Spinal cord (tissue), 10 donors: ENCODE results near the gene TMEM26. TPM values are rescaled to one million over a fixed set of nuclear protein-coding genes. Genes with fewer than 3 reads are reported as not detected.

Experiments used
- DNase-seq, 6 donors: peaks; one replicate each; pipeline versions ENCODE4 v3.0.0 to v3.0.0-alpha.2; 2013 to 2015; ENCODE audit warnings: low spot score in 6 of 6, low read depth in 4 of 6
- H3K27ac ChIP-seq: one replicate; pipeline ENCODE4 v1.5.1; 2013; ENCODE audit warnings: low read depth, low read length, control low read depth
- H3K27me3 ChIP-seq: one replicate; pipeline ENCODE4 v1.6.1; 2013; ENCODE audit warnings: low read length; ENCODE audit not compliant: control insufficient read depth, insufficient read depth
- H3K36me3 ChIP-seq: one replicate; pipeline ENCODE4 v1.6.1; 2013; ENCODE audit warnings: low read length; ENCODE audit not compliant: control insufficient read depth, insufficient read depth
- H3K4me1 ChIP-seq: one replicate; pipeline ENCODE4 v1.6.1; 2013; ENCODE audit warnings: low read length; ENCODE audit not compliant: control insufficient read depth, insufficient read depth
- H3K4me3 ChIP-seq: one replicate; pipeline ENCODE4 v1.5.1; 2013; ENCODE audit warnings: low read depth, low read length, control low read depth
- H3K9me3 ChIP-seq: one replicate; pipeline ENCODE4 v1.6.1; 2013; ENCODE audit warnings: low read length; ENCODE audit not compliant: control insufficient read depth, insufficient read depth
- WGBS: methylation state at CpG from one replicate; pipeline ENCODE4 v1.1.5; 2013; ENCODE audit warnings: missing lambda C conversion rate; ENCODE audit not compliant: insufficient coverage; 5-methylcytosine and 5-hydroxymethylcytosine counted together
- polyA plus RNA-seq, 2 donors: library from polyadenylated mRNA; unstranded; fragments of 120-200 nt; gene quantifications; one replicate each; pipeline ENCODE4 v1.2.1, GENCODE V29; 2013; ENCODE audit not compliant: insufficient read length in 2 of 2
- total RNA-seq, 2 donors: library from RNA; depleted of rRNA in 1 of 2; stranded (reverse); fragments of 120-200 nt in 1 of 2; fragments of >200 nt in 1 of 2; gene quantifications; one replicate each; pipeline versions ENCODE4 v1.2.3 to v1.2.4, GENCODE V29; 2013 to 2014
- donor health status: healthy.

The TMEM26 gene
- total and polyA plus RNA-seq, 4 donors: 1.9 to 6.0 (median 2.4) TPM

- Histone ChIP-seq H3K27ac (no peak overlapping the region), H3K9me3 (no peaks in the 10 kb centered on the region), H3K36me3 (no peaks in the 10 kb centered on the region), H3K4me3 (no peak overlapping the region), H3K27me3 (no peaks in the 10 kb centered on the region), H3K4me1 (no peaks in the 10 kb centered on the region)
- DNase-seq: no peak
- WGBS: 65% methylated on average over 6 of the region's 7 CpGs
Measured at GRCh38 chr10:61409157-61409556, 44.0 kb downstream of the TMEM26 start.

GRCh38 chr10:61408105-61408504 is 45.1 kb downstream of the TMEM26 start:
- no peaks in the 10 kb centered on the region for H3K36me3 ChIP-seq
- no peaks in the 10 kb centered on the region for H3K4me1 ChIP-seq
- 73% methylated on average over 1 of the region's 4 CpGs for WGBS
- no peaks in the 10 kb centered on the region for H3K9me3 ChIP-seq
- H3K4me3 ChIP-seq: no peak overlapping the region
- peak in 1 of 6 donors; percentile 45 for DNase-seq
- H3K27me3 ChIP-seq: no peaks in the 10 kb centered on the region
- H3K27ac ChIP-seq: no peak overlapping the region

- no peak for DNase-seq
- Histone ChIP-seq H3K36me3 (no peaks in the 10 kb centered on the region), H3K27me3 (no peaks in the 10 kb centered on the region), H3K9me3 (no peaks in the 10 kb centered on the region), H3K27ac (no peak overlapping the region), H3K4me1 (no peaks in the 10 kb centered on the region), H3K4me3 (no peak overlapping the region)
- WGBS: no CpG with 5 or more reads among the region's 3 CpGs
Measured at GRCh38 chr10:61406736-61407135, 46.4 kb downstream of the TMEM26 start.

- DNase-seq: no peak
- H3K27me3 ChIP-seq: no peaks in the 10 kb centered on the region
Measured at GRCh38 chr10:61406242-61406641, 46.9 kb downstream of the TMEM26 start.

GRCh38 chr10:61404751-61405150 is 48.4 kb downstream of the TMEM26 start:
- Histone ChIP-seq H3K27ac (no peak overlapping the region), H3K4me1 (no peaks in the 10 kb centered on the region), H3K27me3 (no peaks in the 10 kb centered on the region), H3K4me3 (no peak overlapping the region), H3K36me3 (no peaks in the 10 kb centered on the region), H3K9me3 (no peaks in the 10 kb centered on the region)
- DNase-seq: no peak

More at GRCh38 chr10:61406242-61406641, 46.9 kb downstream of the TMEM26 start:
- H3K4me3 ChIP-seq: no peak overlapping the region
- H3K27ac ChIP-seq: no peak overlapping the region
- no peaks in the 10 kb centered on the region for H3K9me3 ChIP-seq
- no peaks in the 10 kb centered on the region for H3K36me3 ChIP-seq
- H3K4me1 ChIP-seq: no peaks in the 10 kb centered on the region

GRCh38 chr10:61400524-61400923 is 52.7 kb downstream of the TMEM26 start:
- no peak overlapping the region for H3K27ac ChIP-seq

GRCh38 chr10:61399406-61399805 is 53.8 kb downstream of the TMEM26 start:
- Histone ChIP-seq H3K9me3 (no peaks in the 10 kb centered on the region), H3K27ac (no peak overlapping the region), H3K4me1 (no peaks in the 10 kb centered on the region), H3K36me3 (no peaks in the 10 kb centered on the region), H3K4me3 (no peak overlapping the region), H3K27me3 (no peaks in the 10 kb centered on the region)
- DNase-seq: no peak

More at GRCh38 chr10:61400524-61400923, 52.7 kb downstream of the TMEM26 start:
- Histone ChIP-seq H3K4me1 (no peaks in the 10 kb centered on the region), H3K36me3 (no peaks in the 10 kb centered on the region), H3K9me3 (no peaks in the 10 kb centered on the region), H3K27me3 (no peaks in the 10 kb centered on the region), H3K4me3 (no peak overlapping the region)
- WGBS: no CpG with 5 or more reads among the region's 1 CpG
- no peak for DNase-seq

GRCh38 chr10:61398366-61399129 is 54.6 kb downstream of the TMEM26 start:
- H3K4me1 ChIP-seq: no peaks in the 10 kb centered on the region
- no peak overlapping the region for H3K27ac ChIP-seq
- DNase-seq: no peak
- H3K27me3 ChIP-seq: no peaks in the 10 kb centered on the region
- H3K4me3 ChIP-seq: no peak overlapping the region
- H3K9me3 ChIP-seq: no peaks in the 10 kb centered on the region
- WGBS: 100% methylated on average over 1 of the region's 2 CpGs
- H3K36me3 ChIP-seq: no peaks in the 10 kb centered on the region

- no peak overlapping the region for H3K27ac ChIP-seq
- WGBS: no CpG with 5 or more reads among the region's 7 CpGs
- H3K4me3 ChIP-seq: no peak overlapping the region
- H3K9me3 ChIP-seq: no peaks in the 10 kb centered on the region
- no peaks in the 10 kb centered on the region for H3K36me3 ChIP-seq
- H3K4me1 ChIP-seq: no peaks in the 10 kb centered on the region
- DNase-seq: no peak
- no peaks in the 10 kb centered on the region for H3K27me3 ChIP-seq
Measured at GRCh38 chr10:61397175-61397986, 55.8 kb downstream of the TMEM26 start.

GRCh38 chr10:61391281-61391680 is 61.9 kb downstream of the TMEM26 start:
- DNase-seq: no peak
- Histone ChIP-seq H3K36me3 (no peaks in the 10 kb centered on the region), H3K27ac (no peak overlapping the region), H3K9me3 (no peaks in the 10 kb centered on the region), H3K27me3 (no peaks in the 10 kb centered on the region), H3K4me1 (no peaks in the 10 kb centered on the region), H3K4me3 (no peak overlapping the region)
- no CpG with 5 or more reads among the region's 3 CpGs for WGBS
